Measurements from ENCODE around the gene CNTF. TPM values are rescaled to one million over a fixed set of nuclear protein-coding genes. Genes with fewer than 3 reads are reported as not detected.
A peak's percentile ranks its signal among the peaks of the same experiment; 100 is the strongest.

CNTF gene
- total and polyA plus RNA-seq, 10 of the 15 experiments (the other 5 are each of a cell fraction or from before 2014, with no cell fraction given), result 0.16 to 2.3 (median 0.73) TPM

- DNase-seq (ENCODE audit: low read depth, low spot score) (no peak), ATAC-seq (no peak), FAIRE-seq (no peak)
- ChIA-PET SMC1A (ENCODE audit: uncharacterized antibody, unreplicated experiment) (interaction anchor here (1.2 to 6.5 kb wide), 4 partner anchors 9 to 58 kb away, joined by 4 to 73 read pairs (median 5); no protein-coding TSS in a partner anchor), RAD21 (ENCODE audit: unreplicated experiment) (interaction anchor here (1.0 to 1.1 kb wide), 2 partner anchors 42 to 57 kb away, joined by 3 to 5 read pairs; no protein-coding TSS in a partner anchor), CTCF (interaction anchor here (0.5 to 9.8 kb wide), 7 partner anchors 11 to 294 kb away, joined by 3 to 156 read pairs (median 4); partner anchors contain the start of genes LPXN and ZFP91), POLR2A (interaction anchor here (1.1 kb wide), 1 partner anchor 50 kb away, joined by 3 read pairs; the partner anchor contains the start of gene LPXN)
- intact Hi-C loops (cut with micrococcal nuclease; ENCODE audit: unreplicated experiment), result no loop called here
- Histone ChIP-seq H3K27ac (ENCODE audit: control insufficient read depth, insufficient read depth) (no peak overlapping the region), H3K27me3 (replicated peaks in 1 of 2; ENCODE audit: control insufficient read depth in 2 of 2, insufficient read depth in 2 of 2, low read length in 1 of 2) (no peaks in the 10 kb centered on the region), H3K4me2 (ENCODE audit: control insufficient read depth, insufficient read depth) (no peak overlapping the region), H3K79me2 (ENCODE audit: control insufficient read depth, insufficient read depth, low read length) (no peaks in the 10 kb centered on the region; the same call in 1 of the 2 replicates), H4K20me1 (ENCODE audit: control insufficient read depth, insufficient read depth) (no peaks in the 10 kb centered on the region), H3K4me1 (ENCODE audit: control insufficient read depth, insufficient read depth, low read length) (no peaks in the 10 kb centered on the region), H3K9me3 (replicated peaks; ENCODE audit: control insufficient read depth, insufficient read depth, low read length) (no peaks in the 10 kb centered on the region), H3K36me3 (ENCODE audit: control insufficient read depth in 2 of 2, insufficient read depth in 2 of 2, low read length in 1 of 2) (peaks cover 10 to 24% of the 10 kb centered on the region in 2 experiments), H3K4me3 (no peak overlapping the region), H2AFZ (ENCODE audit: control insufficient read depth, low read depth, low read length) (no peak overlapping the region), H3K9ac (ENCODE audit: control insufficient read depth, insufficient read depth, low read length) (no peak overlapping the region)
- 71% methylated on average over 4 of the region's 4 CpGs for WGBS (ENCODE audit: insufficient coverage, insufficient replicate concordance, low lambda C conversion rate, missing lambda C conversion rate)
- TSS peak; percentile 2 for BruUV-seq (replicated peaks)
- in situ Hi-C loops (cut with MboI), result no loop called here
- TF ChIP-seq BCLAF1 (IDR thresholded peaks at IDR 0.05), result no peak
- TF ChIP-seq NFYA (IDR thresholded peaks at IDR 0.05; ENCODE audit: borderline replicate concordance, low read depth, low read length), result no peak
- no peak for TF ChIP-seq MTA2 (IDR thresholded peaks at IDR 0.05; ENCODE audit: low read depth)
- TF ChIP-seq ZNF274 (IDR thresholded peaks at IDR 0.05; ENCODE audit: insufficient read depth, insufficient read length), result no peak
- TF ChIP-seq, protein P1, sequence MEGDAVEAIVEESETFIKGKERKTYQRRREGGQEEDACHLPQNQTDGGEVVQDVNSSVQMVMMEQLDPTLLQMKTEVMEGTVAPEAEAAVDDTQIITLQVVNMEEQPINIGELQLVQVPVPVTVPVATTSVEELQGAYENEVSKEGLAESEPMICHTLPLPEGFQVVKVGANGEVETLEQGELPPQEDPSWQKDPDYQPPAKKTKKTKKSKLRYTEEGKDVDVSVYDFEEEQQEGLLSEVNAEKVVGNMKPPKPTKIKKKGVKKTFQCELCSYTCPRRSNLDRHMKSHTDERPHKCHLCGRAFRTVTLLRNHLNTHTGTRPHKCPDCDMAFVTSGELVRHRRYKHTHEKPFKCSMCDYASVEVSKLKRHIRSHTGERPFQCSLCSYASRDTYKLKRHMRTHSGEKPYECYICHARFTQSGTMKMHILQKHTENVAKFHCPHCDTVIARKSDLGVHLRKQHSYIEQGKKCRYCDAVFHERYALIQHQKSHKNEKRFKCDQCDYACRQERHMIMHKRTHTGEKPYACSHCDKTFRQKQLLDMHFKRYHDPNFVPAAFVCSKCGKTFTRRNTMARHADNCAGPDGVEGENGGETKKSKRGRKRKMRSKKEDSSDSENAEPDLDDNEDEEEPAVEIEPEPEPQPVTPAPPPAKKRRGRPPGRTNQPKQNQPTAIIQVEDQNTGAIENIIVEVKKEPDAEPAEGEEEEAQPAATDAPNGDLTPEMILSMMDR (IDR thresholded peaks at IDR 0.05 in 2 of 3, conservative IDR thresholded peaks at IDR 0.05 in 1 of 3; ENCODE audit: control insufficient read depth in 2 of 3, extremely low read depth in 1 of 3, insufficient read depth in 1 of 3, low read depth in 3 of 3, low read length in 3 of 3), result no peak
- no peak for TF ChIP-seq ATF2 (IDR thresholded peaks at IDR 0.05; ENCODE audit: low read length)
- no peak for TF ChIP-seq SPI1 (IDR thresholded peaks at IDR 0.05; ENCODE audit: borderline replicate concordance, insufficient read depth, low read depth, low read length)
- no peak for TF ChIP-seq HDAC6 (IDR thresholded peaks at IDR 0.05; ENCODE audit: unreplicated experiment)
- TF ChIP-seq SUPT20H (IDR thresholded peaks at IDR 0.05; ENCODE audit: borderline replicate concordance, control insufficient read depth, low read depth, low read length), result no peak
- TF ChIP-seq EP300 (IDR thresholded peaks at IDR 0.05; ENCODE audit: borderline replicate concordance in 1 of 2, control insufficient read depth in 1 of 2, low read depth in 2 of 2, low read length in 2 of 2), result no peak
- TF ChIP-seq SRF (IDR thresholded peaks at IDR 0.05; ENCODE audit: low read depth in 2 of 2, low read length in 2 of 2), result no peak
- no peak for TF ChIP-seq JUND (IDR thresholded peaks at IDR 0.05; ENCODE audit: low read depth, low read length)
- no peak for TF ChIP-seq RFX5 (IDR thresholded peaks at IDR 0.05; ENCODE audit: low read depth, low read length)
- no peak for TF ChIP-seq MYC (IDR thresholded peaks at IDR 0.05; ENCODE audit: insufficient read depth, insufficient read length, insufficient replicate concordance, low read length, severe bottlenecking)
- TF ChIP-seq RAD21 (IDR thresholded peaks at IDR 0.05; ENCODE audit: insufficient read depth, low read depth, low read length), result no peak
- TF ChIP-seq ETV6 (conservative IDR thresholded peaks at IDR 0.05 in 1 of 2, IDR thresholded peaks at IDR 0.05 in 1 of 2; ENCODE audit: borderline replicate concordance in 1 of 2, low read depth in 1 of 2), result no peak
Measured at GRCh38 chr11:58625826-58626460, 3.5 kb downstream of the CNTF start.

All from GM12878 (cell line).